ENCODE measurements around the gene MTG2. TPM values are rescaled to one million over a fixed set of nuclear protein-coding genes. Genes with fewer than 3 reads are reported as not detected.
A peak's percentile ranks its signal among the peaks of the same experiment; 100 is the strongest.

Gene MTG2
- total and polyA plus RNA-seq, 10 of the 15 experiments (the other 5 are each of a cell fraction or from before 2014, with no cell fraction given) = 6.2 to 52.4 (median 34.3) TPM

DNA sequence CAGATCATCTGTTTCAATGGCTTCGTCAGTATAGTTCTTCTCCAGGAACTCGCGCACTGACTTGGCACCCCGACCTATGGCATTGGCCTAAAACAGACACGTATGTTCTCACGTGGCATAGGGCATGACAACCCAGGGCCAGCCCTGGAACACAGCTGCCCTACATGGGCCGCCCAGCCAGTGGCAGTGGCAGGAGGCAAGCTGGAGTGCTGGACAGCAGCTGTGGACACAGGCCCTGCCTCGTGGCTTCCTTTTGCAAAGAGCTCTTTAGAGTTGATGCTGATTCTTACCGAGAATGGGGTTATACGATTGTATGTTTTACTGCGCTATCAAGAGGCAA, 44.7 kb upstream of the MTG2 start:
- FAIRE-seq = peak; percentile 23
- DNase-seq (ENCODE audit: low read depth, low spot score) = no peak
- Histone ChIP-seq H3K9ac (ENCODE audit: control insufficient read depth, insufficient read depth, low read length) (no peak overlapping the region), H3K4me3 (no peak overlapping the region), H3K4me2 (ENCODE audit: control insufficient read depth, insufficient read depth) (no peak overlapping the region), H3K4me1 (ENCODE audit: control insufficient read depth, insufficient read depth, low read length) (peaks cover 8% of the 10 kb centered on the region), H3K27ac (ENCODE audit: control insufficient read depth, insufficient read depth) (no peak overlapping the region), H3K79me2 (ENCODE audit: control insufficient read depth, insufficient read depth, low read length) (peaks cover 43% of the 10 kb centered on the region), H3K9me3 (replicated peaks; ENCODE audit: control insufficient read depth, insufficient read depth, low read length) (no peaks in the 10 kb centered on the region), H4K20me1 (ENCODE audit: control insufficient read depth, insufficient read depth) (peaks cover 20% of the 10 kb centered on the region), H2AFZ (ENCODE audit: control insufficient read depth, low read depth, low read length) (no peak overlapping the region), H3K36me3 (ENCODE audit: control insufficient read depth in 2 of 2, insufficient read depth in 2 of 2, low read length in 1 of 2) (peaks cover 39 to 52% of the 10 kb centered on the region in 2 experiments), H3K27me3 (replicated peaks in 1 of 2; ENCODE audit: control insufficient read depth in 2 of 2, insufficient read depth in 2 of 2, low read length in 1 of 2) (no peaks in the 10 kb centered on the region)
- WGBS (ENCODE audit: insufficient coverage, insufficient replicate concordance, low lambda C conversion rate, missing lambda C conversion rate) = 82% methylated on average over 11 of the region's 11 CpGs
- RAD21 ChIA-PET (ENCODE audit: unreplicated experiment) = interaction anchor here (3.3 kb wide), 1 partner anchor 127 kb away, joined by 18 read pairs; no protein-coding TSS in a partner anchor
- CTCF ChIA-PET = interaction anchor here (0.8 to 2.8 kb wide), 3 partner anchors 9 to 127 kb away, joined by 3 to 20 read pairs (median 4); no protein-coding TSS in a partner anchor
- in situ Hi-C loops (cut with MboI) (no loop called here), intact Hi-C loops (cut with micrococcal nuclease; ENCODE audit: unreplicated experiment) (no loop called here)
- SMC1A ChIA-PET (ENCODE audit: uncharacterized antibody, unreplicated experiment) = interaction anchor here (1.4 kb wide), 2 partner anchors 12 to 117 kb away, joined by 3 to 4 read pairs; no protein-coding TSS in a partner anchor
- no TSS peak for BruUV-seq (replicated peaks)
- POLR2A ChIA-PET = no interaction called here
- TF ChIP-seq, protein P1, sequence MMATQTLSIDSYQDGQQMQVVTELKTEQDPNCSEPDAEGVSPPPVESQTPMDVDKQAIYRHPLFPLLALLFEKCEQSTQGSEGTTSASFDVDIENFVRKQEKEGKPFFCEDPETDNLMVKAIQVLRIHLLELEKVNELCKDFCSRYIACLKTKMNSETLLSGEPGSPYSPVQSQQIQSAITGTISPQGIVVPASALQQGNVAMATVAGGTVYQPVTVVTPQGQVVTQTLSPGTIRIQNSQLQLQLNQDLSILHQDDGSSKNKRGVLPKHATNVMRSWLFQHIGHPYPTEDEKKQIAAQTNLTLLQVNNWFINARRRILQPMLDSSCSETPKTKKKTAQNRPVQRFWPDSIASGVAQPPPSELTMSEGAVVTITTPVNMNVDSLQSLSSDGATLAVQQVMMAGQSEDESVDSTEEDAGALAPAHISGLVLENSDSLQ (IDR thresholded peaks at IDR 0.05) = no peak
- TF ChIP-seq IRF4 (IDR thresholded peaks at IDR 0.05; ENCODE audit: low read depth, low read length) (no peak), STAT3 (IDR thresholded peaks at IDR 0.05; ENCODE audit: low read depth, low read length) (no peak)
- ATAC-seq = no peak

DNA sequence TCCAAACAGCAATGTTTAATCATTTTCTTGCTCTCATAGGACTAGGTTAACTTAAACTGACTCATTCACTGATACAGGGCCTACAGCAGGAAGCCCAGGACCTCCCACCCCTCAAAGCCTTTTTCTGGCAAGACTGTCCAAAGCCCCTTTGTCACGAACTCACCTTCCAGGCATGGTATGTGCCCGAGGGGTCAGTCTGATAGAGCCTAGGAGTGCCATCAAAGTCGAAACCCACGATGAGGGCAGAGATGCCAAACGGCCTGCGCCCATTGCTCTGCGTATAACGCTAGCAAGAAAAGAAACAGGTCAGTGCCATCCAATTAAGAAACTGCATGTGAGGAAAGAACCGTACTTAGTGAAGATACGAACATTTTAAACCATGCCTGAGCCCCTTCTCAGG, 43.9 kb upstream of the MTG2 start:
- H4K20me1 ChIP-seq (ENCODE audit: control insufficient read depth, insufficient read depth) = peaks cover 20% of the 10 kb centered on the region
- POLR2A ChIA-PET = no interaction called here
- FAIRE-seq = no peak
- peaks cover 36 to 52% of the 10 kb centered on the region in 2 experiments for H3K36me3 ChIP-seq (ENCODE audit: control insufficient read depth in 2 of 2, insufficient read depth in 2 of 2, low read length in 1 of 2)
- peaks cover 8% of the 10 kb centered on the region for H3K4me1 ChIP-seq (ENCODE audit: control insufficient read depth, insufficient read depth, low read length)
- WGBS (ENCODE audit: insufficient coverage, insufficient replicate concordance, low lambda C conversion rate, missing lambda C conversion rate) = 98% methylated on average over 10 of the region's 10 CpGs
- DNase-seq (ENCODE audit: low read depth, low spot score) = no peak
- no peak overlapping the region for H3K4me2 ChIP-seq (ENCODE audit: control insufficient read depth, insufficient read depth)
- no peaks in the 10 kb centered on the region for H3K9me3 ChIP-seq (replicated peaks; ENCODE audit: control insufficient read depth, insufficient read depth, low read length)
- H3K27me3 ChIP-seq (replicated peaks in 1 of 2; ENCODE audit: control insufficient read depth in 2 of 2, insufficient read depth in 2 of 2, low read length in 1 of 2) = no peaks in the 10 kb centered on the region
- CTCF ChIA-PET = interaction anchor here (0.9 to 2.8 kb wide), 2 partner anchors 12 to 128 kb away, joined by 4 to 20 read pairs; no protein-coding TSS in a partner anchor
- in situ Hi-C loops (cut with MboI) (no loop called here), intact Hi-C loops (cut with micrococcal nuclease; ENCODE audit: unreplicated experiment) (no loop called here)
- no peak overlapping the region for H2AFZ ChIP-seq (ENCODE audit: control insufficient read depth, low read depth, low read length)
- H3K4me3 ChIP-seq = no peak overlapping the region
- TF ChIP-seq NRF1 (conservative IDR thresholded peaks at IDR 0.05; ENCODE audit: low read depth, low read length) (no peak), WRNIP1 (IDR thresholded peaks at IDR 0.05; ENCODE audit: borderline replicate concordance, low read depth, low read length) (no peak), ZNF384 (IDR thresholded peaks at IDR 0.05; ENCODE audit: borderline replicate concordance, low read depth, low read length) (no peak), ZNF274 (IDR thresholded peaks at IDR 0.05; ENCODE audit: insufficient read depth, insufficient read length) (no peak), SUZ12 (IDR thresholded peaks at IDR 0.05; ENCODE audit: unreplicated experiment) (no peak)
- H3K79me2 ChIP-seq (ENCODE audit: control insufficient read depth, insufficient read depth, low read length) = peaks cover 45% of the 10 kb centered on the region
- RAD21 ChIA-PET (ENCODE audit: unreplicated experiment) = no interaction called here
- BruUV-seq (replicated peaks) = no TSS peak
- SMC1A ChIA-PET (ENCODE audit: uncharacterized antibody, unreplicated experiment) = interaction anchor here (1.0 kb wide), 1 partner anchor 128 kb away, joined by 10 read pairs; no protein-coding TSS in a partner anchor
- no peak overlapping the region for H3K27ac ChIP-seq (ENCODE audit: control insufficient read depth, insufficient read depth)
- H3K9ac ChIP-seq (ENCODE audit: control insufficient read depth, insufficient read depth, low read length) = no peak overlapping the region
- no peak for ATAC-seq

Measured in GM12878 (cell line).